UCSD-AML1 (cell line): Measurements from ENCODE around the gene LTBP2.

ENCODE experiments used
- DNase-seq: peaks from one replicate; lab custom pipeline; 2025; ENCODE audit not compliant: unreplicated experiment; lab: John Stamatoyannopoulos, UW

LTBP2 gene

GRCh38 chr14:74611650-74612349 lies at the start of gene LTBP2:
LTBP2 (minus strand) TSS chr14:74612237; CDS start chr14:74611944, 293 bp downstream.
- no peak for DNase-seq

DNA sequence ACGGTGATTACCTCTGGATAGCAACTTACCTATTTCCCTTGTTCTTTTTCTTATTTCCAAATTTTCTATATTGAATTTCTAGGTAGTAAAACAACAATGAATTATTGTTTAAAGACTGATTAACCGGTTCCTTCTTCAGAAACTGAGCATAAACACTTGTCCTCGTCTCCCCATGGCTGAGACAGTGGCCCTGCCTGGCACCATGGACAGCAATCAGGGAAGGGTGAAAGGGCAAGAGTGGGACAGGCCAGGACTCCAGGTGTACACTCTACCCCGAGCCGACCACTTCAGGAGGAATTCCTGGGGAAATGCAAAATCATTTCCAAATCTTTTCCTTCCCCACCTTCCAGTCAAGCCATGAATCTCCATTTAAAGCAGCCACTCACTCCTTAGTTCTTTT lies 48.8 kb upstream of the LTBP2 start:
- no peak for DNase-seq

GRCh38 chr14:74660167-74660566 lies 48.1 kb upstream of the LTBP2 start:
- DNase-seq, result no peak

GRCh38 chr14:74658535-74659131 lies 46.6 kb upstream of the LTBP2 start:
- no peak for DNase-seq

DNA sequence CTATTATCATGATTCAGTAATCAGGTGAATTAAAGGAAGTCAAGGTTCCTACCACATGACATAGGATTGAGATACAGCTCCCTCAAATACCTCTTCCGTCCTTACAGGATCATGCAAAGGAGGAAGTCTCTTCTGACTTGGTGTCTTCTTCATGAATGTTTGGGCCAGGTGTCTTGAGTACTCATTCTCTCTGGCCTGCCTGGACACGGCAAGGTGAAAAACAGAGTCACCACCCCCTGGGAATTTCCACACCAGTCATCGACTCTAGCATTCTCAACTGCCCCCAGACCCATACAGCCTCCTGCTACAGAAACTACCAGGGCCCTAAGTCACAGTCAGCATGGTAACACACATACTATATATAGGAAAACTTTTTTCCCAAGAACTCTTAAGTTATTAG lies 44.9 kb upstream of the LTBP2 start:
- DNase-seq, result no peak

DNA sequence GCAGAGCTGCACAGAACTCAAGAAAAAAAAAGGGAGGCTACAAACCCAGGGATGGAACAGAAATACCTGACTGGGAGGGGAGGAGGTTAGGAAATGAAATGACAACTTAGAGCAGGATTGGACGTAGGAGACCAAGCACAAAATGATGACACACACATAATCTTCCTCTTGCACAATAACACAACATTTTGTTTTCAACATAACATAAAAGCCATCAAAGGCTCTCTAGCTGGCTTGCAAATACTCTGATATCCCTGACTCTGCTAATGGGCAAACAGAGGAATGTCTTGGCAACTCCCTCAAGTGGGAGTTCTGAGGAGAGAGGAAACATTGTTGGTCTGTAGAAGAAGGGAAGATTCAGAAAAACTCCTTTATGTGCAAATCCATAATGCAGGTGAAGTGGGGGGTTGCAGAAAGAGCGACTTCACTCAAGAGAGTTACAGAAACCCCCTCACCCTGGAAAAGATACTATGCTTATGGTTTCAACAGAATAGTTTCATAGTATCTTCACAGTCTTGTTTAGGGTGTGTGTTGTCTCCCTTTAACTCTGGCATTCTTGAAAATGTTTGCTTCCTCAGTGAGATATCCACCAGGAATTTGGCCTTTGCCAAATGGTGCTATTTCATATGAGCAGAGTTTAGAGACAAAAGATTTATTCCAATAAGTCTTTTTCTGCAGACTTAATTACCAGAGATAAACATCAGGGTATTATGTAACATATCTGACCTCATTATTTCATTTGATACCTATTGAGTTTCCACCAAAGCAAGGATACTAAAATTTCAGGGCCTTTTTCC lies 43.8 kb upstream of the LTBP2 start:
- DNase-seq, result no peak

DNA sequence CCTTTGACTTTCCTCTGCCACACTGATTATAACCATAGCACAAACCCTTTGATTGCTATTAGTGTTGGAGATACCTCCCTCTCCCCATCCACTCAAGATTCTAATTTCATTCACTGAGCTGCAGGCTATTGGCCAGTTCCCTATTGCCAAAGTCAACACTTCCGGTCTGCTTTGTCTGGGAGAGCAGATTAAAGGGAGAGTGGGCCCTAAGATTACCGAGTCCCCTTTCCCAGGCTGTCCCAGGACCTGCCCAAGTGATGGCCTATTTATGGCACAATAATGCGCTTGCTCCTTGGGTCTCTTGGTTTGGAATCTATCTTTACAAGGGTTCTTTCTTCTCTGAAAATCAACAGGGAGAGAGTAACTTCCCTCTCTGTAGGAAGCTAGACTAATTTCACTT lies 42.9 kb upstream of the LTBP2 start:
- no peak for DNase-seq

DNA sequence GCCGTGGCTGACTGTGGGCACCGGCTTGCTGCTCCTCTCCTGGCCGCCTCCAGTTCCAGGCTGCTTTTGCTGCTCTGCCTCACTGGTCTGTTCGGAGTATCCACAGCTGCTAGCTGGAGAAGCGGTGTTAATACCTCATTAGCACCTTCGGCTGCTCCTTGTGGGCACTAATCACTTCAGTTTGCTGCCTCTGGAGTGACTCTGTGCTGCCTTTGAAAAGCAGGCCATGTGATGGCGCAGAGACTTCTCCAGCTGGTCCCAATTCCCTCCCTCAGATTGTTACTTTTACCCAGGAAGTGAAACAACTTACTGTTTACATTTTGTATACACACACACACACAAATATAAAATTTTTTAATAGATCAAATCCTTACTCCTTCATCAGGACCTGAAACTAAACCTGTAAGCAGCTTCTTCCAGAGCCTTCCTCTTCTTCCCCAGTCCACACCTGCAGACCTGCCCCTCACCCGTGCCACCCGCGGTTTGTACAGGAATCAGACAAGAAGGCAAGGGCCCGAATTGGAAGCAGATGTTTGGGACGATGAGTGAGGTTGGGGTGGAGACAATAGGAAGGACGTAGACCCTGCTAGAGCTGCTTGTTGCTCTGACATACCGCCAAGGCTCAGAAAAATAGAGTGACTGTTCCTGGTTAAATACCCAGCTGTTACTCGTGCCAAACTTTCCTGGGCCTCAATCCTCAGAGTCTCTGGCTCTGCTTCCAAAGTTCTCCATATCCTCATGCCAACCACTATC lies 41.5 kb upstream of the LTBP2 start:
- no peak for DNase-seq

DNA sequence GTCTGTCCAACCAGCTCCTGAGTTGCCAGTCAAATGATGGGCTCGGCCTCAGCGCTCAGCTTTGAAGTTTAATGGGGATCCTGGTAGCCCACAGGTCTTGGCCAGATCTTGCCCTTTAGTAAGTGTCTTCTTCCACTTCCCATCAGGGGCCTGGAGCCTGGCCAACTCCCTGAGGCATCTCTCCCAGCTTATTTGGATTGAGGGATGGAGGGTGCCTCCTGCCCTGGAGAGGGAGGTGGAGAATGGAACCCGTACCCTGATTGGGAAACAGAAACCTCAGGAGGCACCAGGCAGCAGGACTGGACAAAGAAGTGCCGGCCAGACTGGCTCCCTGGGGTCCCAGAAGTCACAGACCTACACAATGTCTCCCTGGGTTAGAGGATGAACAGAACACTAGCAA lies 40.5 kb upstream of the LTBP2 start:
- no peak for DNase-seq

GRCh38 chr14:74650927-74651686 lies 39.1 kb upstream of the LTBP2 start:
- no peak for DNase-seq

- no peak for DNase-seq
Measured at GRCh38 chr14:74649673-74650072, 37.6 kb upstream of the LTBP2 start.

DNA sequence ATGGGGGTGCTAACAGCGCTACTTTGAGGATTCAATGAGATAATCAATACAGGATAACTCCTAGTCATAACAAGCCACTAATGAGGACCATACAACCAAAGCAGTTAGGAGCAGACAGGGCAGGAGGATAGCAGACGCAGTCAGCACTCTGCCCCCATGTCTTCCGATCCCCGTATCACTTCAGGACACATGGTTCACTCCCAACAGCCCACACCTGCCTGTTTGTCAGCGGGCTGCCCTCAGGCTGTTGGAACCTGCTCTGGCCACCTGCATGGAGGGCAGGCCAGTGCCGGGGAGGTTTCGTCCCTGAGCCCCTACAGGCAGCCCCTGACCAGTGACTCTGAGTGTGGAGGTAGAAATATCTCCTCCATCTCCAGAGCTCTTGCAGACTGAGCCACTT lies 37.1 kb upstream of the LTBP2 start:
- no peak for DNase-seq

- no peak for DNase-seq
Measured at GRCh38 chr14:74648601-74649000, 36.6 kb upstream of the LTBP2 start.

DNA sequence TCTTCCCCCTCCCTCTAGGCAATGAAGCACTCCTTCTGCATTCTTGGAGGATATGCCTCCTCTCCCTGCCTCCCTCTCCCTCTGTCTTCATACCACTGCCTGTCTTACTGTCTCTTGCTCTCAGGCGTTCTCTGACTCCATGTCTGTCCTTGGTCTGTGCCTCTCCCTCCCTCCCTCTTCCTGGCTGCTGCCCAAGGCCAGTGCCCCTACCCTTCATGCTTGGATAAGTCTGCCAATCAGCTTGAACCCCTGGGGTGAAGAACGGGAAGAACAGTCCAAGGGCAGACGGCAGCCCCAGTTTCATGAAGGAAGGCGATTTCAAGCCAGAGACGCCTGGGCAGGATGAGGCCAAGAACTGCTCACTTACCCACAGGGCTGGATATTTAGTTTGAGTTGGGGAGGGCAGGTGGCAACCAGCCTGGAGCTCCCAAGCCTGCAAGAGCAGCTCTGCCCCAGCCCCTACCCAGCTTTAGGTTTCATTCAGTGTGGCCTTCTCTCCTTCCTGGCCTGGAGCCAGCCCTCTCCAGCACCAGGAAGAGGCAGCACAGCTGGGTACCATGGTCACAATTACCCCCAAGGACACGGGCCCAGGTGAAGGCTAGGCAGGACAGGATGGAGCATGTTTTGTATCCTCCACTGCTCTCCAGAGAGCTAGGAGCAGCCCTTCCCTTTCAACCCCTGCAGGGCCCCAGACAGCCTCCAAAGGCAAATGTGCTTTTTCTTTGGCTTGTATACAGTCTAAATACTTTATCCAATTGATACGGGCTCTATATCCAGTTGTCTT lies 35.8 kb upstream of the LTBP2 start:
- no peak for DNase-seq

- DNase-seq, result no peak
Measured at GRCh38 chr14:74647061-74647677, 35.1 kb upstream of the LTBP2 start.

DNA sequence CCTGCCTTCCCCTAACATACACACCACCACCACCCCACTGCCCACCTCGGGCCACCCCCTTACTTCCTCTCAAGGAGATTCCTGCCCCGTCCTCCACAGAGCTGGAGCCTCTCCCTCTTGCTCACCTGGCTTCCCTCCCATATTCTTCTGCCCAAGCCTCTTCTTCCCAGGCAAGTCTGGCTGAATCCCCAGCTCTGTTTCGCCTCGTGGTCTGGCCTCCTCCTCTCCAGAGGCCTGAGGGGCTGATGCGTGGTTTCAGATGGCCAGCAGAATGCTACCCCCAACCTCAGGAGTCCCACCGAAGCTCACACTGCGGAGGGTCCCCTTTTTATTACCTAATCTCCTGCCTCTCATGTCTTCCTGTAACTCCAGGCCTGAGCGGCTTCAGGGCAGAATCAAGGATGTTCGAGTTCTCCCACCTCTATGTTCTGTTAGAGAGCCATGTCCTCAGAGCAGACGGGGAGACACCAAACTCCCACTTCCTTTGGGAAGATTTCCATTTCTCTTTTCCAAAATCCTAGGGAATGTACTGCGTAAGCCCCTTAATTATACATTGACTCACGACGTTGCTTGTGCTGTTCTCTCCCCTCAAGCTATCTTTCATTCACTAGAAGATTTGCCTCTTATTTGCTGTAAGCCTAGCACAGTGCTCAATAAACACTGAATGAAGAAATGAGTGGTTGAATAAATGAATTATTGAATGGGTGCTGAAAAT lies 33.9 kb upstream of the LTBP2 start:
- DNase-seq, result no peak

GRCh38 chr14:74645244-74645643 lies 33.2 kb upstream of the LTBP2 start:
- no peak for DNase-seq

DNA sequence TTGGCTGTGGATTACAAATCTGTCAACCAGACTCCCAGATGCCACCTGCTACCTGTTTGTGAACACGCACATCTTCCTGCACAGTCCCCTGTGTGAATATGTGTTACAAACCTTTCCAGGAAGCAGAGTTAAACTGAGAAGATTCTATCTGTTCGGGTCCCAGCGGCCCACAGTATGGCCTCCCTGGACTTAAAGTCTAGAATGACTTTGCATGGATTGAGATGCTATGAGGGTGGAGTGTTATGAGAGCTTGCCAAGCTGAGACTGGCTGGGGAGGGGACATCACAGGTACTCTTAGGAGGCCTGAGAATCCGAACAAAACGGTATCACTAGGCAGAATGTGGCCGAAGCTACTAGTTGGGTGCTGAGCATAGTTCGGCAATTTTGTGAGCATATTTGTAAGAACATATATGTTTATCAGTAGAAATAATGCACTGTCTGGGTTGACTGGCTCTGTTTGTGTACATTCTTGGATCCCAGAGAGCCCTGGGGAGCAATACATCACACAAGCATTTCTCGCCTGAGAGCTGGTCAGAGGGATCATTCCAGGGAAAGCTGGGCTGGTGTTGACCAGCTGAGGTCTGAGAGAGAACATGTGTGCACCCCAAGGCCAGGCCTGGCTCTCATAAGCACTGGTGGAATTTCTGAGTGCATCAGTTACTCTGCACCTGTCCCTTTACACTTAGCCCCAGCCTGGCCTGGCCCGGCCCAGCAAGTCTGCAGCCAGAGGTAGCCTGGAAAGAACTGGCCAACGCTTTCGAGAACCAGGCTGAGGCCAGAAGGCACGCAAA lies 29.8 kb upstream of the LTBP2 start:
- no peak for DNase-seq
